Ovary (tissue), 3 donors: ENCODE measurements around the gene BDP1.

Experiments
- CTCF ChIP-seq, 3 donors: fragments of 450-650 bp in 2 of 3; fragments of 200-600 bp in 1 of 3; IDR thresholded peaks; one replicate each; pipeline versions ENCODE4 v1.5.1 to v1.8.0; 2016 to 2022; ENCODE audit warnings: antibody characterized with exemption in 3 of 3, mild to moderate bottlenecking in 1 of 3
- EP300 ChIP-seq: sonication (generic); formaldehyde crosslinking; IDR thresholded peaks from one replicate; pipeline ENCODE4 v1.6.1; 2017; ENCODE audit warnings: antibody characterized with exemption
- donor health status: DM: no; HTN: no; CAD: no.

- TF ChIP-seq EP300 (no peak), CTCF (IDR thresholded peaks at IDR 0.05) (no peak)
Measured at GRCh38 chr5:71586052-71586940, 130.8 kb downstream of the BDP1 start.
